Stimulated activated CD8-positive, alpha-beta memory T cell treated with anti-CD3 and anti-CD28 coated beads, Interleukin-7, amount 100 ng/mL, for 1 hour (primary cell): ENCODE measurements around the gene SHISAL2B.
"Not testable (repeated sequence)": the region's sequence is repeated elsewhere in the genome, so short reads cannot be mapped to it uniquely, and the experiment has no call there.

ENCODE experiments used
- DNase-seq, 2 donors: peaks; one replicate each; pipeline ENCODE4 v3.0.0-alpha.2; 2020; ENCODE audit warnings: low read depth in 2 of 2

The SHISAL2B gene

GRCh38 chr5:64690417-64691151, at the start of gene SHISAL2B:
SHISAL2B (plus strand) TSS chr5:64690503; CDS start chr5:64690624, 121 bp downstream.
- DNase-seq: no peak

DNA sequence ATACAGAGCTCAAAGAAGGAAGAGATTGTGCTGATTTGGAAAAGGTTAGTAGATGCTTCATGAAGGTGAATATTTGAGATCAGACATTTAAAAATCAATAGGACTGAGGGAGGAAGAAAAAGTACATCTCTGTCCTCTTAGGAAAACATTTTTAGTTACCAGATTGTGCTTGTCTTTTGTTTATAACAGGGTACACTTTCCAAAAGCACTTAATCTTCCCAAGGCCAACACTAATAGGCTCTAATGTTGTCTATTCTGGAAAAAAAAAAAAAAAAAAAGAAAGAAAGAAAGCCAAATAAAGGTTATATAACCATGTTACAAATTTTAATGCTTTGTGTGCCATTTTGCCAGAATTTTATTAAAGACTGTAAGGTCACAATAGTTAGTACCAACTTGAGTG, 45.5 kb upstream of the SHISAL2B start:
- no peak for DNase-seq

GRCh38 chr5:64646169-64646568, 44.1 kb upstream of the SHISAL2B start:
- no peak for DNase-seq

- no peak for DNase-seq
Measured at GRCh38 chr5:64649512-64649911, 40.8 kb upstream of the SHISAL2B start.

- DNase-seq: no peak
Measured at GRCh38 chr5:64653766-64654560, 36.3 kb upstream of the SHISAL2B start.

DNA sequence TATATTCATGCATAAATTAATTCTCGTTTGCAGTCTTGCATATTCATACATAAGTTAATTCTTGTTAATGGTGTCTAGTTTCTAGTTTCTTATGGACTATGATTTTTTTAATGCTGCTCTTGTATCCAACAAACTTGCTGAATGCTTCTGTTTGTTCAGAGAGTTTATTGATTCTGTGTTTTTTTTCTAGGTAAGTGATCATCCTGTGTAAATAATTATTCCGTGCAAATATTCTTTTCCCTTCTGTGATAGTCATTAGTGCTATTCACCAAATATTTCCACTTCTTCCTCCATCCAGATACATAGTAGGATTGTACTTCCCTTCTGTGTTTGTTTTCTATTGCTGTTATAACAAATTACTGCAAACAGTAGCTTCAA, 35.8 kb upstream of the SHISAL2B start:
- no peak for DNase-seq

DNA sequence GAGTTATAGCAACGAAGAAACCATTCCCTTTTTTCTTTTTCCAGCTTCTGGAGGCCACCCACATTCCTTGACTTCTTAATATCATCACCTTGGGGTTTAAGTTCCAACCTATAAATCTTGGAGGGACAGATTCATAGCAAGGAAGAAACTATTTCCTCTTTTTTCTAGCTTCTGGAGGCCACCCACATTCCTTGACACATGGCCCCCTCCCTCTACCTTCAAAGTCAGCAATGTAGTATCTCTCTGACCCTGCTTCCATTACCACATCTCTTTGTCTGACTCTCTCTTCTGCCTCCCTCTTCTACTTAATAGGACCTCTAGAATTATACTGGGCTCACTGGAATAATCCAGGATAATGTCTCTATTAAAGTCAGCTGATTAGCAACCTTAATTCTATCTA, 34.7 kb upstream of the SHISAL2B start:
- no peak for DNase-seq

GRCh38 chr5:64659289-64659688, 31.0 kb upstream of the SHISAL2B start:
- no peak for DNase-seq

- DNase-seq: not testable (repeated sequence)
Measured at GRCh38 chr5:64663181-64663580, 27.1 kb upstream of the SHISAL2B start.

GRCh38 chr5:64665243-64665642, 25.1 kb upstream of the SHISAL2B start:
- no peak for DNase-seq

- DNase-seq: no peak
Measured at GRCh38 chr5:64666078-64666477, 24.2 kb upstream of the SHISAL2B start.

GRCh38 chr5:64667068-64667467, 23.2 kb upstream of the SHISAL2B start:
- DNase-seq: no peak

- no peak for DNase-seq
Measured at GRCh38 chr5:64670277-64670676, 20.0 kb upstream of the SHISAL2B start.

DNA sequence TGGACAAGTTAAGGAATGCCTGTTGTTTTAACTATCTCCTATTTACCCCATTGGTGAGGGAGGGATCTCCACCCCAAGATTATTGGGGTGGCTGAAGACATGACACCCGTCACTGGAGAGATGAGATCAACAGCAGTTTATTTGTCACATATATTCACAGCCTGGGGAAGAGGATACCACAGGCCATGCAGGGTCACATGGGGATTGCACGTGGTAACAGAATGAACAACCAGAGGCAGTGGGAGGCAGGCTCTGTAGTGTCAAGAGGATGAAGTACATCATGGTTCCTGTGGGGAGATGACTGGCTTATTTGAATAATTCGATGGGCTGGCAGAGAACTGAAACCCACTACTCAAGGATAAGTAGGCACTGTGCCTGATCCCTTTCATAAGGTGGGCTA, 18.6 kb upstream of the SHISAL2B start:
- no peak for DNase-seq

- no peak for DNase-seq
Measured at GRCh38 chr5:64678374-64678773, 11.9 kb upstream of the SHISAL2B start.

GRCh38 chr5:64680289-64680688, 10.0 kb upstream of the SHISAL2B start:
- no peak for DNase-seq

- DNase-seq: no peak
Measured at GRCh38 chr5:64682608-64683007, 7.7 kb upstream of the SHISAL2B start.

GRCh38 chr5:64685866-64686265, 4.4 kb upstream of the SHISAL2B start:
- DNase-seq: no peak

- DNase-seq: no peak
Measured at GRCh38 chr5:64688391-64688790, 1.9 kb upstream of the SHISAL2B start.

GRCh38 chr5:64688965-64689364, 1.3 kb upstream of the SHISAL2B start:
- no peak for DNase-seq

- no peak for DNase-seq
Measured at GRCh38 chr5:64690104-64690416, 243 bp upstream of the SHISAL2B start.

DNA sequence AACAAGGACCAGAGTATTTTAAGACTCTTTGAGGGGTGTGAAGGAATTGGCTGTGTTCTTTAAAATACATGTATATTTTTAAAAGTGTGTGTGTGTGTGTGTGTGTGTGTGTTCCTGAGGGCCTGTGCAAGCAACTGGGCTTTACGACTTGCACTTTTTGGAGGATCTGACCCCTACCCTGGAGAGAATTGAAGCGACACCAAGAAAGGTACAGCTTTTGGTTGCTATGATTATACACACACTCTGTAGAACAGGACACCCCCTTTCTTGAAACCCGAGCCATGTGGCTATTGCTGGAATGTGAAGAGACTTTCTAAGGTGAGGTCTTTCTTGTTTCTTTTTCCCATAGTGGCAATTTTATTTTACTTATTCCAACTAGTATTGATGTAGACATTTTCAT, 988 bp downstream of the SHISAL2B start:
- DNase-seq: no peak

DNA sequence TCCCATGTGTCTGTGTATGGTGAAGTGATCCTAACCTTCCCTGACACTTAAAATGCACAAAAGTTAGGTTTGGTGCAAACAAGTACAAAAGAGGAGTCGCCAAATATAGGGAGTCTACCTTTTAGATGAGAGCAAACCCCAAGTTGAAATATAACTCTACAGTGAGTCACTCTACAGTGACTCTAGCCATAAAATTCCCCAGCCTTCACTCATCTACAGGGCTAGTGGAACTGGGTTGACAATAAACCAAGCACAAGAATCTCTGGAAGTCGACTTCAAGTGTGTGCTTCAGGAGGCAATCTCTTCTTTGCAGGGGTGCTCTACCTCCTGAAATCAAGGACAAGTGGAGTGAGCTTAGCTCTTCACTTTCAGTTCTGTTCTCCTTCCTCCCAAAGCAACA, 3.3 kb downstream of the SHISAL2B start:
- no peak for DNase-seq
